Esophagus (tissue), 2 donors: ENCODE results near the gene MRM3. TPM values are rescaled to one million over a fixed set of nuclear protein-coding genes. Genes with fewer than 3 reads are reported as not detected.

Source experiments
- H3K27ac ChIP-seq, 2 donors: one replicate each; pipeline ENCODE4 v1.5.1; 2013; ENCODE audit warnings: low read depth in 2 of 2, mild to moderate bottlenecking in 2 of 2, inconsistent platforms in 1 of 2, low read length in 1 of 2, moderate library complexity in 1 of 2
- H3K27me3 ChIP-seq, 2 donors: one replicate each; pipeline ENCODE4 v1.6.1; 2013; ENCODE audit warnings: low read length in 2 of 2, control low read depth in 1 of 2, mild to moderate bottlenecking in 1 of 2; ENCODE audit not compliant: insufficient read depth in 2 of 2, control insufficient read depth in 1 of 2
- H3K36me3 ChIP-seq, 2 donors: one replicate each; pipeline ENCODE4 v1.6.1; 2013; ENCODE audit warnings: low read length in 1 of 2; ENCODE audit not compliant: control insufficient read depth in 2 of 2, insufficient read depth in 2 of 2
- H3K4me1 ChIP-seq, 2 donors: one replicate each; pipeline ENCODE4 v1.6.1; 2013; ENCODE audit warnings: low read length in 1 of 2; ENCODE audit not compliant: control insufficient read depth in 2 of 2, insufficient read depth in 2 of 2
- H3K4me3 ChIP-seq, 2 donors: one replicate each; pipeline ENCODE4 v1.5.1; 2013; ENCODE audit warnings: low read length in 2 of 2, mild to moderate bottlenecking in 2 of 2, low read depth in 1 of 2, moderate library complexity in 1 of 2
- H3K9me3 ChIP-seq, 2 donors: one replicate each; pipeline ENCODE4 v1.6.1; 2013; ENCODE audit warnings: mild to moderate bottlenecking in 2 of 2, low read depth in 1 of 2, low read length in 1 of 2, moderate library complexity in 1 of 2; ENCODE audit not compliant: control insufficient read depth in 2 of 2, insufficient read depth in 1 of 2
- WGBS, 2 donors: extraction: QIAGEN DNeasy Blood & Tissue Kit; methylation state at CpG; one replicate each; pipeline ENCODE4 v1.1.7; 2013; 5-methylcytosine and 5-hydroxymethylcytosine counted together
- polyA plus RNA-seq, 2 donors: library from polyadenylated mRNA; stranded (reverse); fragments of 200-250 nt; gene quantifications; one replicate each; pipeline ENCODE4 v1.2.3, GENCODE V29; 2013
- donor health status: healthy with polysubstance abuse.
- donor health status: Bipolar disorder and iron deficiency.

Gene MRM3
- polyA plus RNA-seq, 2 donors: 7.6 to 14.6 TPM

DNA sequence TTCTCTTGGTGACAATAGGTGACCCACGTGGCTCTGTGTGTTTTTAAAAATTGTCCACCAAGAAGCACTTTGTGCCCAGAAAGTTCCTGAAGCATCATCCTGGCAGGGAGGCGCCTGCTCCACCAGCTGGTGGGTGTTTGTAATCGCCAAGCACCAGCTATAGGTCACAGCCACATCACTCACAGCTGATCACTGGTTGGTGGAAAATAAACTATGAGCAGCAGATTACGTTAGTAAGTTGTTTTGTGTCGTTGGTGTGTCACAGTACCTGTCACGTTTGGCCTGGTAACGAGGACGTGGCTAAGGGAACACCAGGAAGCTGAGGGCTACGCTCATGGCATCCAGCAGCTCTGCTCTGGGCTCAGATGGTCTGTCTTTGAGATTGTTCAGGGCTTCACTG is 10.1 kb downstream of the MRM3 start:
- peaks cover 0 to 9% of the 10 kb centered on the region in 2 donors for H3K4me1 ChIP-seq
- H3K36me3 ChIP-seq: peaks cover 5 to 18% of the 10 kb centered on the region in 2 donors
- 66 to 67% methylated on average over 9 of the region's 9 CpGs for WGBS, 2 donors
- H3K4me3 ChIP-seq: no peak overlapping the region
- no peaks in the 10 kb centered on the region for H3K27me3 ChIP-seq
- peak overlapping the region in 1 of 2 donors; percentile 91 for H3K27ac ChIP-seq
- no peaks in the 10 kb centered on the region for H3K9me3 ChIP-seq

DNA sequence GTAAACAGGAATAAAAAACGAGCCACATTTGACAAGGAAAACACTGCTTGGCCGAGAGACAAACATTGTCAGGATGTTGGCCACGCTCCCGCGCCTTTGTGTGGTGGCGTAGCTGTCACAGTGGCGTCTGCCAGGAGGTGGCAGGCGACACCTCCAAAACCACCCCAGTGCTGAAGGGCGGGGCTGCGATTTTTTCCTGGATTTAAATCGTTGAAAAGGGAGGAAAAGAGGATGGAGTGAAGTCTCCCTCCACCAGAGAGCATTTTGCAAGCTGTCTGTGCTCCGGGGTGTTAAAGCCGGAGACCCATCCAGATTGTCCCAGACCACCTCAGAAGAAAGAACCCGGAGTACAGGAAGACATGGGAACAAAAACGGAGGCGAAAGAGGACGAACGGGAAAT is 12.7 kb downstream of the MRM3 start:
- peaks cover 0 to 6% of the 10 kb centered on the region in 2 donors for H3K4me1 ChIP-seq
- 6 to 12% methylated on average over 18 of the region's 18 CpGs for WGBS, 2 donors
- H3K27me3 ChIP-seq: no peaks in the 10 kb centered on the region
- peaks cover 2 to 9% of the 10 kb centered on the region in 2 donors for H3K36me3 ChIP-seq
- no peaks in the 10 kb centered on the region for H3K9me3 ChIP-seq
- H3K27ac ChIP-seq: peak overlapping the region; percentile 6 to 56
- no peak overlapping the region for H3K4me3 ChIP-seq

DNA sequence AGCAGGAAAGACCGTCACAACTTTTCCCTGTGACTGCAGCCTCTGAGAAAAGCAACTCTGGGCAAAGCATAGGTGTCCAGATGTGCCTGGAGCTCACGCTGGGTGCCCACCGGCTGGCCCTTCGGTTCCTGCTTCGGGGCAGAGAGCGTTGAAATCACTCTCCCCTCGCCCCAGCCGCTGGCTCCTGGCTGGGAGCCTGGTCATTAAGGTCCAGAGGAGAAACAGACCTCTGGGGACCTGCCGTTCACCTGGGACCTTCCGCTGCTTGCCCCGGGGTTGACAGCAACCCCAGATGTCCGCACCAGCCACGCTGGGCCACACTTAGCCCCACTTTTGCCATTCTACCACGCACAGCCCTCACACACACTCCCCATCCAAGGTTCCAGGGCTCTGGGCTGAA is 13.1 kb downstream of the MRM3 start:
- no peaks in the 10 kb centered on the region for H3K27me3 ChIP-seq
- no peak overlapping the region for H3K4me3 ChIP-seq
- peaks cover 0 to 4% of the 10 kb centered on the region in 2 donors for H3K4me1 ChIP-seq
- peak overlapping the region; percentile 6 to 56 for H3K27ac ChIP-seq
- H3K9me3 ChIP-seq: no peaks in the 10 kb centered on the region
- 57 to 62% methylated on average over 14 of the region's 14 CpGs for WGBS, 2 donors
- peaks cover 2 to 11% of the 10 kb centered on the region in 2 donors for H3K36me3 ChIP-seq

DNA sequence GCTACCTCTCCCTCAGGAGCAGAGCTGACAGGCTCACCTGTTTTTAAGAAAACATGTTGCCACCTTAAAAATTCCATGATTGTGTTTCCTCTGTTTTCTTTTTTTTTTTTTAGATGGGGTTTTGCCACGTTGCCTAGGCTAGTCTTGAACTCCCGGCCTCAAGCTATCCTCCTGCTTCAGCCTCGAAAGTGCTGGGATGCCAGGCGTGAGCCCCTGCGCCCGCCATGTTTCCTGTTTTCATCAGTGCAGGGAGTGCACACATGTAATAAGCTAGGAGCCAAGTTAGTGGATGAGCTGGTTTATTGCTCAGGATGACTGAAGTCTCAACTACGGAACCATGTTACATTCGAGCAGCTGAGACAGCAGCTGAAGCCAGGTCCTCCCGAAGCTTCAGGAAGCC is 13.6 kb downstream of the MRM3 start:
- H3K4me3 ChIP-seq: no peak overlapping the region
- H3K9me3 ChIP-seq: no peaks in the 10 kb centered on the region
- peaks cover 2 to 12% of the 10 kb centered on the region in 2 donors for H3K36me3 ChIP-seq
- peaks cover 0 to 3% of the 10 kb centered on the region in 2 donors for H3K4me1 ChIP-seq
- WGBS, 2 donors: 71 to 77% methylated on average over 9 of the region's 9 CpGs
- H3K27ac ChIP-seq: peak overlapping the region; percentile 6 to 56
- no peaks in the 10 kb centered on the region for H3K27me3 ChIP-seq

DNA sequence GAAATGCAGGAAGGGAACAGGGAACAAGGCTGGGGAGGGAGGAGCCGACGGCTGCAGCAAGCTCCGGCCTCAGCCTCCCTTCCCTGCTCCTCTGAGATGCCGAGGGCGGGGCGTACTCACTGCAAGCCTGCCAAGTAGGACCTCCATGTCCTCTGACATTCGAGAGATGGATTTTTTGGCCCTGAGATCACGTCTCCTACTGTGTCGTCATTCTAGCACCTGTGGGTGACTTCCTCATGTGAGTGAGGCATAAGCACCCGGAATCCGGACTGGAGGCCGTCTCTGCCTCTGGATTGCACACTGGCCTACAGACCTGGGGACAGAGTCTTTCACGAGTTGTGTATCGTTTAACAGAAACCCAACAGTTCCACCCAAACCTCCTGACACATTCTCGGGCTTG is 14.5 kb downstream of the MRM3 start:
- WGBS, 2 donors: 83 to 84% methylated on average over 15 of the region's 15 CpGs
- Histone ChIP-seq H3K4me1 (no peaks in the 10 kb centered on the region), H3K4me3 (no peak overlapping the region), H3K27ac (peak overlapping the region; percentile 24 to 37), H3K9me3 (no peaks in the 10 kb centered on the region), H3K27me3 (no peaks in the 10 kb centered on the region), H3K36me3 (peaks cover 2 to 14% of the 10 kb centered on the region in 2 donors)

DNA sequence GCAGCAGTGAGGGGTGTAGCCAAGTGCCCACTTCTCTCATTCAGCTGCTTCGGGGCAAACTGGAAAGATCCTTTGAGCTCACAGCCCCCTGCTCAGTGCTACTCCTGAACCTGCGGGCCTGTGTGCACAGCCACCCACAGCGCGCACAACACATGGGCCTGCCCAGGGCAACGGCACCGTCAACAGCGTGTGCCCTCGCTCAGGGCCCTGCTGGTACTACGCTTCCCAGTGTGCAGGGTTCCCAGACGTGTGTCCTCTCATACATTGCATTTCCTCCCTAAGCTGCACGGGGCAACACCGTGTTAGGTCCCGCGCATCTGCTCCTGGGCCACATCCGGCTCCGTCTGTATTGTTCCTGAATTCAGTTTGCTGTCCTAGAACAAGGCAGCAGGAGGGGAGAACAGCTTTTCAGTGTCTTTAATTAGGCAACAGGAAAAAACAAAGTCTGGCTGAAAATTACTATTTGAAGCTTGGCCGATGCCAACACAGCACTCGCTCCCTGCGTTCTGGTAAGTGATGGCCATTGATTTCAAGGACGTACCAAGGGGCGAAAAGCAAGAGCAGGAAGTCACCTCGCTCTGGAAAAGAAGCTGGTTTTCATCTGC is 15.2 kb downstream of the MRM3 start:
- no peaks in the 10 kb centered on the region for H3K9me3 ChIP-seq
- peak overlapping the region in 1 of 2 donors; percentile 37 for H3K27ac ChIP-seq
- no peak overlapping the region for H3K4me3 ChIP-seq
- no peaks in the 10 kb centered on the region for H3K4me1 ChIP-seq
- H3K36me3 ChIP-seq: peaks cover 2 to 10% of the 10 kb centered on the region in 2 donors
- WGBS, 2 donors: 83 to 87% methylated on average over 22 of the region's 22 CpGs
- no peaks in the 10 kb centered on the region for H3K27me3 ChIP-seq

DNA sequence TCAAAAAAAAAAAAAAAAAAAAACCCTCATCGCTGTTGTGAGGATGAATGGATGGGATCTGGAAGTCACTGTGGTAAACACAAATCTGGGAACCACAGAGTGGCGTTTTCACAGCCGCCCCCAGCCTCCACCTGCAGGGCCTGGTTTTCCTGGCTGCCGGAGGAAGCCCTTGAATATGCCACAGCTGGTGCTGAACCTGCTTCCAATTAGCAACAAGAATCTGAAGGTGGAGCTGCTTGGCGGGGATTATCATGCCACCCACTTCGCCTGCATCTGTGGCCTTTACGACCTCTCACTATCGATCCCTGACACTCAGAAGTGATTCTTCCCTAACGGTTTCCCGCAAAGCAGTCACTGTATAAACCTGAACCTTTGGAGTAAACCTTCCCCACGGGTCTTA is 16.1 kb downstream of the MRM3 start:
- no peak overlapping the region for H3K27ac ChIP-seq
- no peaks in the 10 kb centered on the region for H3K9me3 ChIP-seq
- H3K4me3 ChIP-seq: no peak overlapping the region
- peaks cover 2 to 15% of the 10 kb centered on the region in 2 donors for H3K36me3 ChIP-seq
- 69 to 70% methylated on average over 11 of the region's 11 CpGs for WGBS, 2 donors
- no peaks in the 10 kb centered on the region for H3K27me3 ChIP-seq
- H3K4me1 ChIP-seq: no peaks in the 10 kb centered on the region

DNA sequence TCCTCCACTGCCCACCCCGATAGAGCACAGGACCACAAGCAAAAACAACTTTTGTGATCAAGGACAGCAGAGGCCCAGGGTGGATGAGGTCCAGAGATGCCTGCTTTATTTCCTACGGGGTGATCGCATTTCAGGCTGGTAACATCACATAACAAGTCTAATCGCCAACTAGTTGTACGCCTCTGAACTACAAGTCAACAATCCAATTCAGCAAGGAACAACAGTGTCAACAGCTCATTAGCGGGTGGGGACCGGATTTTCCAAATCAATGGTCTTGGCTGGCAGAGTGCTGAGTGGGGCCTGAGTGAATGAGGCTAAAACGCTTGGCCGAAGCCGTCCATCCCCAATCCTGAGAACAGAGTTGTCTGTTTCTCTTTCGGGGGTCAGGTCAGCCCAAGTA is 17.1 kb downstream of the MRM3 start:
- H3K4me3 ChIP-seq: no peak overlapping the region
- no peaks in the 10 kb centered on the region for H3K9me3 ChIP-seq
- H3K27me3 ChIP-seq: no peaks in the 10 kb centered on the region
- 86 to 88% methylated on average over 11 of the region's 11 CpGs for WGBS, 2 donors
- H3K27ac ChIP-seq: no peak overlapping the region
- peaks cover 2 to 20% of the 10 kb centered on the region in 2 donors for H3K36me3 ChIP-seq
- no peaks in the 10 kb centered on the region for H3K4me1 ChIP-seq

DNA sequence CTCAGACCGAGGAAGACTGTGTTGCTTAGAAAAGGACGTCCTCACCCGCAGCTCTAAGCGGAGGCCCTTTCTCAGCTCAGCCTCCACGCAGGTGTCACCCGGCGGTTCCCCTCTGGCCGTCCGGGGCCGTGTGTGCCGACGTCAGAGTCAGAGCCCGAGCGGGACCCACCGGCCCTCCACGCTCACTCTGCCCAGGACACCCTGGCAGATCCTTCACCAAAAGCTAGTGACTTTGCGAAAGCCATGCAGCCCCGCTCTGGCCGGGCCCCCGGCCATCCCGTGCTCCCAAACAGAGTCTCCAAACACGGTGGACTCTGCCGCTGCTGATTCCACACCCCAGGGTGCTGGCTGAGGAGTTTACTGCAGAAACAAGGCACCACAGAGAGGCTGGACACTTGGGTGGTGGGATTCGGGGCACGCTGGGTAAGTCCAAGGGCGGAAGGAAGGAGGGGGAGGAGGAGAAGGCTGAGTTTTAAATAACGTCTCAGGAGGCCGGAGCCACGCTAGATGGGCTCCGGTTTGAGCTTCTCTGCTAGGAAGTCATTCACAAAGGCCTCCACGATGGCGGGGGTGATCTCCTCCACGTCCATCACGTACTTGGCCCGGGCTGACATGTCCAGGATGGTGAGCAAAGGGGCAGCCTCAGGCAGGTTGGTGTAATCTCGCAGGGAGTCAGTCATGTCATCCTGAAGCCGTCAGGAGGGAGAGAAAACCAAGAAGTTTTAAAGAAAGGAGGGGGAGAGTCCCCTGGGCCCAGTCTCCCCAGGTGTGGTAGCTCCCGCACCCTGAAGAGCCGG is 18.5 kb downstream of the MRM3 start:
- H3K4me3 ChIP-seq: no peak overlapping the region
- H3K27me3 ChIP-seq: no peaks in the 10 kb centered on the region
- peaks cover 2 to 20% of the 10 kb centered on the region in 2 donors for H3K36me3 ChIP-seq
- no peaks in the 10 kb centered on the region for H3K4me1 ChIP-seq
- no peaks in the 10 kb centered on the region for H3K9me3 ChIP-seq
- WGBS, 2 donors: 89 to 90% methylated on average over 39 of the region's 39 CpGs
- no peak overlapping the region for H3K27ac ChIP-seq
